GM23338 (cell line): Measurements from ENCODE around the gene ZNF587. TPM values are rescaled to one million over a fixed set of nuclear protein-coding genes. Genes with fewer than 3 reads are reported as not detected.

Source experiments
- ATAC-seq: fragments of 200-7000 bp; cut with Tn5 transposase; 3 replicates; pipeline ENCODE4 v1.9.1; 2020
- DNase-seq: peaks from one replicate; pipeline ENCODE4 v3.0.0-alpha.2; 2015; ENCODE audit warnings: low spot score
- H2AFZ ChIP-seq: fragments of 200-600 bp; sonication (generic); 2 replicates; pipeline ENCODE4 v1.8.0; 2016; ENCODE audit warnings: antibody characterized with exemption, mild to moderate bottlenecking, moderate library complexity
- H3F3A ChIP-seq: fragments of 200-600 bp; sonication (generic); replicated peaks from 2 replicates; pipeline ENCODE4 v1.8.0; 2017; ENCODE audit warnings: antibody characterized with exemption, mixed run types, low read depth
- H3K27ac ChIP-seq: fragments of 200-600 bp; sonication (generic); 2 replicates; pipeline ENCODE4 v1.6.1; 2016; ENCODE audit warnings: low read depth
- H3K27me3 ChIP-seq: fragments of 200-600 bp; sonication (generic); 2 replicates; pipeline ENCODE4 v1.8.0; 2016; ENCODE audit warnings: mild to moderate bottlenecking, mixed run types, moderate library complexity; ENCODE audit not compliant: insufficient read depth
- H3K36me3 ChIP-seq: fragments of 200-600 bp; sonication (generic); 2 replicates; pipeline ENCODE4 v1.8.0; 2016; ENCODE audit warnings: mild to moderate bottlenecking; ENCODE audit not compliant: insufficient read depth
- H3K4me1 ChIP-seq: fragments of 200-600 bp; sonication (generic); 2 replicates; pipeline ENCODE4 v1.8.0; 2016; ENCODE audit warnings: mild to moderate bottlenecking, moderate library complexity; ENCODE audit not compliant: insufficient read depth
- H3K4me2 ChIP-seq: fragments of 200-600 bp; sonication (generic); 2 replicates; pipeline ENCODE4 v1.7.1; 2017; ENCODE audit warnings: mixed run types
- H3K4me3 ChIP-seq: fragments of 200-600 bp; sonication (generic); 2 replicates; pipeline ENCODE4 v1.6.1; 2016; ENCODE audit warnings: mixed run types
- H3K79me2 ChIP-seq: fragments of 200-600 bp; sonication (generic); replicated peaks from 2 replicates; pipeline ENCODE4 v1.8.0; 2017; ENCODE audit warnings: mild to moderate bottlenecking; ENCODE audit not compliant: insufficient read depth
- H3K9me2 ChIP-seq: fragments of 200-600 bp; sonication (generic); 2 replicates; pipeline ENCODE4 v1.8.0; 2017; ENCODE audit not compliant: insufficient read depth
- H4K20me1 ChIP-seq: fragments of 200-600 bp; sonication (generic); replicated peaks from 2 replicates; pipeline ENCODE4 v1.8.0; 2017; ENCODE audit warnings: mild to moderate bottlenecking; ENCODE audit not compliant: insufficient read depth
- H3K27ac Mint-ChIP-seq: 2 replicates; pipeline ENCODE4 v1.8.0; 2020; ENCODE audit warnings: inconsistent platforms, mild to moderate bottlenecking, moderate library complexity, mixed read lengths
- H3K27me3 Mint-ChIP-seq: 3 replicates; pipeline ENCODE4 v1.8.0; 2022; ENCODE audit warnings: low read depth, mild to moderate bottlenecking, moderate library complexity, mixed read lengths, inconsistent platforms; ENCODE audit not compliant: insufficient read depth, poor library complexity
- H3K36me3 Mint-ChIP-seq: 3 replicates; pipeline ENCODE4 v1.8.0; 2021; ENCODE audit warnings: low read depth, mild to moderate bottlenecking, inconsistent platforms, moderate library complexity, mixed read lengths
- H3K4me1 Mint-ChIP-seq: 3 replicates; pipeline ENCODE4 v1.8.0; 2020; ENCODE audit warnings: mild to moderate bottlenecking, inconsistent platforms, mixed read lengths
- H3K4me3 Mint-ChIP-seq: 3 replicates; pipeline ENCODE4 v1.8.0; 2021; ENCODE audit warnings: moderate library complexity, mild to moderate bottlenecking, inconsistent platforms, mixed read lengths
- H3K9me3 Mint-ChIP-seq: 3 replicates; pipeline ENCODE4 v1.8.0; 2020; ENCODE audit warnings: moderate library complexity, mild to moderate bottlenecking, inconsistent platforms, mixed read lengths
- CREB1 ChIP-seq: fragments of 250-450 bp; sonication (Bioruptor Pico); IDR thresholded peaks from 2 replicates; pipeline ENCODE4 v1.5.0; 2020; ENCODE audit warnings: low read depth, mild to moderate bottlenecking, moderate library complexity
- CTCF ChIP-seq, 2 experiments: fragments of 200-600 bp in 1 of 2; sonication (generic) in 1 of 2; conservative IDR thresholded peaks; 2 replicates each; pipeline versions ENCODE4 v1.5.1 to v1.6.1; 2016 to 2017; ENCODE audit warnings: antibody characterized with exemption in 2 of 2, low read depth in 2 of 2, mild to moderate bottlenecking in 2 of 2, moderate library complexity in 1 of 2
- ETS1 ChIP-seq: IDR thresholded peaks from 2 replicates; pipeline ENCODE4 v1.6.1; 2016; ENCODE audit warnings: antibody characterized with exemption
- EZH2 ChIP-seq: fragments of 200-600 bp; sonication (generic); IDR thresholded peaks from one replicate; pipeline ENCODE4 v1.8.0; 2017; ENCODE audit warnings: antibody characterized with exemption, mild to moderate bottlenecking, low read depth; ENCODE audit not compliant: unreplicated experiment
- NANOG ChIP-seq: IDR thresholded peaks from 2 replicates; pipeline ENCODE4 v1.6.1; 2016; ENCODE audit warnings: antibody characterized with exemption, borderline replicate concordance
- POLR2AphosphoS5 ChIP-seq: IDR thresholded peaks from 2 replicates; pipeline ENCODE4 v1.6.1; 2016; ENCODE audit warnings: antibody characterized with exemption, low read depth
- REST ChIP-seq: IDR thresholded peaks from one replicate; pipeline ENCODE4 v1.6.1; 2018; ENCODE audit warnings: antibody characterized with exemption; ENCODE audit not compliant: unreplicated experiment
- STAT1 ChIP-seq: IDR thresholded peaks from one replicate; pipeline ENCODE4 v1.6.1; 2016; ENCODE audit warnings: antibody characterized with exemption; ENCODE audit not compliant: unreplicated experiment
- polyA plus RNA-seq: library from polyadenylated mRNA; unstranded; fragments of >200 nt; fragmentation: Nextera tagmentation; extraction: Ambion mirVana; gene quantifications from 2 replicates; pipeline ENCODE4 v1.2.1, GENCODE V29; 2016
- total RNA-seq: library from RNA; depleted of rRNA; stranded (reverse); fragments of >200 nt; shearing (Covaris generic); gene quantifications from 2 replicates; pipeline ENCODE4 v1.2.3, GENCODE V29; 2014

ZNF587 gene
- total and polyA plus RNA-seq, 2 experiments from 2014 or later, result 12.8 to 31.8 TPM

- H3K4me3 Mint-ChIP-seq, result peak overlapping the region; percentile 86
- peaks cover 6% of the 10 kb centered on the region; the same call in 1 of the 2 replicates for H3K79me2 ChIP-seq
- peaks cover 26% of the 10 kb centered on the region for H3K36me3 Mint-ChIP-seq
- H2AFZ ChIP-seq, result no peak overlapping the region
- peak overlapping the region; percentile 60 for H3K4me3 ChIP-seq
- peak; percentile 26; the same call in 1 of the 2 replicates for TF ChIP-seq POLR2AphosphoS5
- no peak for TF ChIP-seq CTCF (conservative IDR thresholded peaks at IDR 0.05; ENCODE audit: low read depth in 2 of 2)
- peak overlapping the region; percentile 75 for H3K4me2 ChIP-seq
- DNase-seq (peak; percentile 92), ATAC-seq (peak; percentile 65)
- H3K4me1 Mint-ChIP-seq, result peaks cover 52% of the 10 kb centered on the region
- peak overlapping the region; percentile 100 for H3K27ac ChIP-seq
- no peaks in the 10 kb centered on the region for H4K20me1 ChIP-seq
- peak overlapping the region; percentile 96 for H3K27ac Mint-ChIP-seq
- H3K9me3 Mint-ChIP-seq, result no peaks in the 10 kb centered on the region
- H3K4me1 ChIP-seq, result peaks cover 36% of the 10 kb centered on the region
- H3K27me3 ChIP-seq, result no peaks in the 10 kb centered on the region
- peaks cover 4% of the 10 kb centered on the region; the same call in 1 of the 2 replicates for H3F3A ChIP-seq
- H3K36me3 ChIP-seq, result peaks cover 7% of the 10 kb centered on the region; the same call in 1 of the 2 replicates
- H3K9me2 ChIP-seq, result no peaks in the 10 kb centered on the region
- peaks cover 10% of the 10 kb centered on the region for H3K27me3 Mint-ChIP-seq
Observed at GRCh38 chr19:57803594-57804325, 45.9 kb upstream of the ZNF587 start.

- Histone ChIP-seq H3K36me3 (peaks cover 25% of the 10 kb centered on the region), H4K20me1 (0 out of 2 replicates have a peak, but pooled peaks cover 8% of the 10 kb centered on the region), H2AFZ (no peak overlapping the region), H3F3A (peaks cover 9% of the 10 kb centered on the region; the same call in 1 of the 2 replicates), H3K79me2 (peaks cover 28% of the 10 kb centered on the region), H3K4me1 (peaks cover 6% of the 10 kb centered on the region), H3K27me3 (no peaks in the 10 kb centered on the region), H3K4me2 (no peak overlapping the region), H3K4me3 (no peak overlapping the region), H3K9me2 (no peaks in the 10 kb centered on the region), H3K27ac (no peak overlapping the region; the same call in 1 of the 2 replicates)
- Mint-ChIP-seq H3K4me3 (no peak overlapping the region), H3K27ac (no peak overlapping the region), H3K27me3 (peaks cover 6% of the 10 kb centered on the region), H3K9me3 (no peaks in the 10 kb centered on the region), H3K4me1 (peaks cover 17% of the 10 kb centered on the region; the same call in 2 of the 3 replicates), H3K36me3 (peaks cover 52% of the 10 kb centered on the region)
- ATAC-seq (no peak), DNase-seq (no peak)
- TF ChIP-seq REST (no peak), STAT1 (no peak), EZH2 (no peak), ETS1 (no peak), CREB1 (CRISPR knock-in tag) (no peak), NANOG (no peak)
Observed at GRCh38 chr19:57807541-57807940, 42.1 kb upstream of the ZNF587 start.
